HepG2 (cell line): ENCODE data around the gene MTMR4. TPM values are rescaled to one million over a fixed set of nuclear protein-coding genes. Genes with fewer than 3 reads are reported as not detected.

Source experiments
- DR1 ChIP-seq: sonication (generic); formaldehyde crosslinking; IDR thresholded peaks from 2 replicates; pipeline ENCODE4 v1.8.0; 2021; ENCODE audit warnings: mild to moderate bottlenecking, missing genetic modification reagents, inconsistent platforms
- HHEX ChIP-seq: IDR thresholded peaks from 2 replicates; pipeline ENCODE4 v1.6.1; 2016; ENCODE audit warnings: control low read depth
- HNRNPLL ChIP-seq: fragments of 200-400 bp; formaldehyde crosslinking; IDR thresholded peaks from 2 replicates; pipeline ENCODE4 v1.6.1; 2017; ENCODE audit warnings: mild to moderate bottlenecking, low read depth, low read length; ENCODE audit not compliant: poor library complexity, severe bottlenecking
- REL ChIP-seq: sonication (generic); formaldehyde crosslinking; conservative IDR thresholded peaks from 2 replicates; pipeline ENCODE4 v1.8.0; 2022; ENCODE audit warnings: mild to moderate bottlenecking, missing genetic modification reagents, moderate library complexity
- SALL1 ChIP-seq: sonication (generic); formaldehyde crosslinking; IDR thresholded peaks from 2 replicates; pipeline ENCODE4 v1.8.0; 2022; ENCODE audit warnings: mild to moderate bottlenecking, missing genetic modification reagents
- SNAPC2 ChIP-seq: sonication (generic); formaldehyde crosslinking; IDR thresholded peaks from 2 replicates; pipeline ENCODE4 v1.8.1; 2022; ENCODE audit warnings: mild to moderate bottlenecking, missing genetic modification reagents
- SYNCRIP ChIP-seq: fragments of 200-400 bp; formaldehyde crosslinking; IDR thresholded peaks from 2 replicates; pipeline ENCODE4 v1.6.1; 2018; ENCODE audit warnings: mild to moderate bottlenecking, low read depth, low read length; ENCODE audit not compliant: insufficient read depth
- THYN1 ChIP-seq: sonication (generic); formaldehyde crosslinking; IDR thresholded peaks from 2 replicates; pipeline ENCODE4 v1.8.1; 2023; ENCODE audit warnings: low read depth, mild to moderate bottlenecking, moderate library complexity, missing genetic modification reagents, borderline replicate concordance
- ZBTB39 ChIP-seq: sonication (generic); formaldehyde crosslinking; IDR thresholded peaks from 2 replicates; pipeline ENCODE4 v1.5.0; 2020; ENCODE audit warnings: missing genetic modification reagents
- ZBTB40 ChIP-seq, 2 experiments: fragments of 450-650 bp in 1 of 2; sonication (generic) in 1 of 2; formaldehyde crosslinking in 1 of 2; IDR thresholded peaks; 2 replicates each; pipeline versions ENCODE4 v1.6.1 to v1.8.0; 2016 to 2022; ENCODE audit warnings: antibody characterized with exemption in 1 of 2, mild to moderate bottlenecking in 1 of 2, missing genetic modification reagents in 1 of 2
- ZMYM3 ChIP-seq: sonication (generic); formaldehyde crosslinking; IDR thresholded peaks from 2 replicates; pipeline ENCODE4 v1.5.1; 2020; ENCODE audit warnings: mild to moderate bottlenecking, missing genetic modification reagents
- polyA plus RNA-seq, 8 experiments: library from polyadenylated mRNA; depleted of rRNA in 3 of 8; stranded (reverse) in 7 of 8; unstranded in 1 of 8; fragments of >200 nt; fragmentation: Illumina TruSeq in 4 of 8; extraction: Trizol in 4 of 8; gene quantifications; 2 replicates each; pipeline versions ENCODE4 v1.2.1 to v1.2.3, GENCODE V29; 2011 to 2016; ENCODE audit warnings: low read depth in 4 of 8, missing spikeins in 1 of 8, mixed read lengths in 1 of 8; ENCODE audit not compliant: insufficient read depth in 1 of 8
- total RNA-seq, 5 experiments: library from RNA; depleted of rRNA; stranded (reverse); fragments of >200 nt; fragmentation: Illumina TruSeq; extraction: Trizol; gene quantifications; 2 replicates each; pipeline ENCODE4 v1.2.3, GENCODE V29; 2016; ENCODE audit warnings: low read depth in 1 of 5
- TF ChIP-seq, protein P1 (sequence below): sonication (generic); formaldehyde crosslinking; IDR thresholded peaks from 2 replicates; pipeline ENCODE4 v1.8.0; 2022; ENCODE audit warnings: missing genetic modification reagents, mild to moderate bottlenecking, moderate library complexity, borderline replicate concordance
- TF ChIP-seq, protein P2 (sequence below): sonication (generic); formaldehyde crosslinking; IDR thresholded peaks from 2 replicates; pipeline ENCODE4 v1.8.0; 2022; ENCODE audit warnings: mild to moderate bottlenecking, missing genetic modification reagents, moderate library complexity

Gene MTMR4
- total and polyA plus RNA-seq, 2 of the 13 experiments (the other 11 are each of a cell fraction or from before 2014, with no cell fraction given): 62.5 to 65.1 TPM

DNA sequence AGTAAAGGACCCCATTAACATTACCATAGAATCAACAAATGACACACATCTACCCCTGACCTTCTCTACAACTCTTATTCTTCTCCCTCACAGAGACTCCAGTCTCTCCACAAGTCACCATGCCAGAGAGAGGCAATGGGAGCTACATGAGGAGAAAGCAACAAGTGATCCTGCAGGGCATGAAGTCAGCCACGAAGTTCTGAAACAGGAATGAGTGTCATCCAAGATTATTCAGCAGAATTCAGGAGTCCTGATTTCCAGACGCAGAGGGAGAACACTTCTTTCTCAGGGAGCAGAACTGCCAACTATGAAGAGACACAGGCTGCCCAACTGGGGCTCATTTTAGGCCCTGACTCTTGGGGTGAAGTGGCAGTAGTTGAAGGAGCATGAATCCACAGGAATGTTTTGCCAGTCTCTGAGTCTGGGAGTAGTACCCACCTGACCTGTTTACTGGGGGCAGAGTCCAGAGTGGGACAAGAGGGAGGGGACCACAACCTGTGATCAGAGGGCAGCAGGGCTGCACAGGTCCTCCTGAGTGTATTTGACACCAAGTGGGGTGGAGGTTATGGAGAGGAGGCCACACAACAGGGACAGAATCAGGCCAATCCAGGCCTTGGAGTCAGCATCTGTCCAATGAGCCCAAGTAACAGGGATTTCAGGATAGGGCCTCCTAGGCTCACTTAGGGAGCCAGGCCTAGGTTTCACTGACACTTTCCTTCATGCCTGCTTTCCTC, 2.4 kb upstream of the MTMR4 start (continued):
- no peak for TF ChIP-seq ZBTB40 (IDR thresholded peaks at IDR 0.05)
- TF ChIP-seq ZBTB40 (CRISPR knock-in tag; IDR thresholded peaks at IDR 0.05): no peak; the same call in 1 of the 2 replicates
- no peak for TF ChIP-seq THYN1 (CRISPR knock-in tag)
- TF ChIP-seq SYNCRIP: no peak
- TF ChIP-seq SALL1 (CRISPR knock-in tag): peak; percentile 70
- TF ChIP-seq REL (CRISPR knock-in tag): no peak
- no peak for TF ChIP-seq HHEX (CRISPR knock-in tag)
- TF ChIP-seq, protein P1, sequence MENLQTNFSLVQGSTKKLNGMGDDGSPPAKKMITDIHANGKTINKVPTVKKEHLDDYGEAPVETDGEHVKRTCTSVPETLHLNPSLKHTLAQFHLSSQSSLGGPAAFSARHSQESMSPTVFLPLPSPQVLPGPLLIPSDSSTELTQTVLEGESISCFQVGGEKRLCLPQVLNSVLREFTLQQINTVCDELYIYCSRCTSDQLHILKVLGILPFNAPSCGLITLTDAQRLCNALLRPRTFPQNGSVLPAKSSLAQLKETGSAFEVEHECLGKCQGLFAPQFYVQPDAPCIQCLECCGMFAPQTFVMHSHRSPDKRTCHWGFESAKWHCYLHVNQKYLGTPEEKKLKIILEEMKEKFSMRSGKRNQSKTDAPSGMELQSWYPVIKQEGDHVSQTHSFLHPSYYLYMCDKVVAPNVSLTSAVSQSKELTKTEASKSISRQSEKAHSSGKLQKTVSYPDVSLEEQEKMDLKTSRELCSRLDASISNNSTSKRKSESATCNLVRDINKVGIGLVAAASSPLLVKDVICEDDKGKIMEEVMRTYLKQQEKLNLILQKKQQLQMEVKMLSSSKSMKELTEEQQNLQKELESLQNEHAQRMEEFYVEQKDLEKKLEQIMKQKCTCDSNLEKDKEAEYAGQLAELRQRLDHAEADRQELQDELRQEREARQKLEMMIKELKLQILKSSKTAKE (CRISPR knock-in tag): no peak
- no peak for TF ChIP-seq ZMYM3 (CRISPR knock-in tag)
- no peak for TF ChIP-seq SNAPC2
- peak; percentile 9; the same call in 1 of the 2 replicates for TF ChIP-seq ZBTB39 (CRISPR knock-in tag)
- TF ChIP-seq DR1 (CRISPR knock-in tag): no peak
- TF ChIP-seq, protein P2, sequence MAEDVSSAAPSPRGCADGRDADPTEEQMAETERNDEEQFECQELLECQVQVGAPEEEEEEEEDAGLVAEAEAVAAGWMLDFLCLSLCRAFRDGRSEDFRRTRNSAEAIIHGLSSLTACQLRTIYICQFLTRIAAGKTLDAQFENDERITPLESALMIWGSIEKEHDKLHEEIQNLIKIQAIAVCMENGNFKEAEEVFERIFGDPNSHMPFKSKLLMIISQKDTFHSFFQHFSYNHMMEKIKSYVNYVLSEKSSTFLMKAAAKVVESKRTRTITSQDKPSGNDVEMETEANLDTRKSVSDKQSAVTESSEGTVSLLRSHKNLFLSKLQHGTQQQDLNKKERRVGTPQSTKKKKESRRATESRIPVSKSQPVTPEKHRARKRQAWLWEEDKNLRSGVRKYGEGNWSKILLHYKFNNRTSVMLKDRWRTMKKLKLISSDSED (CRISPR knock-in tag): no peak
- TF ChIP-seq HNRNPLL: no peak
